NCI-H1105 (cell line): ENCODE measurements around the gene CDHR2.

Experiments used
- DNase-seq: peaks from one replicate; lab custom pipeline; 2025; lab: John Stamatoyannopoulos, UW

The CDHR2 gene

GRCh38 chr5:176529741-176530141, 19.4 kb upstream of the CDHR2 start:
- no peak for DNase-seq

- no peak for DNase-seq
These were observed 18.7 kb upstream of the CDHR2 start for GRCh38 chr5:176530393-176530982.

- no peak for DNase-seq
These were observed 17.9 kb upstream of the CDHR2 start for GRCh38 chr5:176530983-176531901.

GRCh38 chr5:176531902-176532493, 17.1 kb upstream of the CDHR2 start:
- no peak for DNase-seq

DNA sequence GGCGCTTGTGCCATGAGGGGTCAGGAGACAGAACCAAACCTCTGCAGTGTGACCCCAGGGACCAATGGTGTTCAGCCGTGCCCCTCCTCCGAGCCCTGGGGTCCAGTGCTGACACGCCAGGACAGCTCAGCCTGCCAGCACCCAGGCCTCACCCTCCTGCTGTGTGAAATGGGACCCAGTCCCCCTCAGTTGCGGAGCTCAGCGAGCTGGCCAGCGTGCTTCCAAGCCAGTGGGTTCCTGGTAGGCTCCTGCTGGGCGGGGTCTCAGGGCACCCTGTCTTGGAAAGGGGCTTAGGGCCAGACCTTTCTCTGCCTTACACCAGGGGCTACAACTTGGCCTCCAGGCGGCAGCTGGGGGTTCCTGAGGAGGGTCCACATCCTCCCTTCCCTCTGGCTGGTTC, 16.3 kb upstream of the CDHR2 start:
- DNase-seq, result no peak

GRCh38 chr5:176533390-176533789, 15.8 kb upstream of the CDHR2 start:
- no peak for DNase-seq

GRCh38 chr5:176533894-176534611, 15.1 kb upstream of the CDHR2 start:
- DNase-seq, result no peak

- DNase-seq, result no peak
These were observed 14.5 kb upstream of the CDHR2 start for GRCh38 chr5:176534640-176535039.

- no peak for DNase-seq
These were observed 14.0 kb upstream of the CDHR2 start for GRCh38 chr5:176535101-176535663.

DNA sequence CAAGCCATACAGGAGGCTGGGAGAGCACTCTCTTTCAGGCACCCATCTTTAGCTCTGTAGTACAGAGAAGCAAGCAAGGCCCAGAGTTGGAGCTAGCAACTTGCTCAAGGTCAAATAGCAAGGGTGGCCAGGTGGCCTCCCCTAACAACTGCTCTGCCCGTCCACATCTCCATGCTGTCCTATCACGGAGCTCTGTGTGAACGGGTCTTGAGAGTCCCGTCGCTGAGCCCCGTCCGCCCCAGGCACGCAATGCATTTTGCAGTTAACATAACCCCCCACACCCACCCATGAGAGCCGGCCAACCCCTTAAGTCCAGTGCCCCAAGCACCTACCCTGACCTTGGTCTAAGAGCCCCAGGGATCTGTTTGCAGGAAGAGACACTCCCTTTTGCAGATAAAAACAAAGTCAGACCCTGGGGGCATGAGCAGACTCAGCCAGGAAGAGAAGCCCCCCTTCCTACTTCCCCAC, 13.4 kb upstream of the CDHR2 start:
- no peak for DNase-seq

DNA sequence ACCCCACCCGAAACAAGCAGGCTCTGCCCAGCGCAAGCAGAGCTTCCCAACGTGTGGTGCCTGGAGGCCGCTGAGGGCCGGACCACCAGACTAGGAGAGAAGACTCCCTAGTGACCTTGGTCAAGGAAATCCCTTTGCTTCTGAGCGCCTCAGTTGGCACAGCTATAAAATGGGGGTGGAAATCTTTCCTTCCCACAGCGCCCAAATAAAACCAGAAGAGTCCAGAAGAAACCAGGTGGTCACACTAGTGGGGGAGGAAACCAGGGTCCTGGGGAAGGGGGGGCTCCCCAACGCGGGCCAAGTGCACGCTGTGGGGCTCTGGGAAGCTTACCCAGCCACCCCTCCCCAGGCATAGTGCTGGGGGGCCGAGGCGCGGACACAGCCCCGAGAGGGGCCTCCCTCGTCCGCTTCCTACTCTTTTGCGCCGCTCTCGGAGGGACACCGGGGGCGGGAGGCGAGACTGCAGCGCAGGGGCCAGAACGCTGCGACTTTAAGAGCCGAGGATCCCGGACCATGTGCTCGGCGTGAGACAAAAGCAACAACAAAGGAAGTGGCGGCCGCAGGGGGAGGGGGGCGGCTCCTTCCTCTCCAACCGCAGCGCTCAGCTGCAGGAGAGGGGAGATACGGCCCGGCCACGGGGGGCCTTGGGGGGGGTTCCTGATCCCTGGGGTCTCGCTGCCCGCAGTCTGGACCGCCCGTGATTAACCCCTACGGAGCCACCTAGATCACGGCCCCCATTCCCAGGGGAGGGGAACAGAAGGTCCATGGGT, 12.8 kb upstream of the CDHR2 start:
- DNase-seq, result no peak

DNA sequence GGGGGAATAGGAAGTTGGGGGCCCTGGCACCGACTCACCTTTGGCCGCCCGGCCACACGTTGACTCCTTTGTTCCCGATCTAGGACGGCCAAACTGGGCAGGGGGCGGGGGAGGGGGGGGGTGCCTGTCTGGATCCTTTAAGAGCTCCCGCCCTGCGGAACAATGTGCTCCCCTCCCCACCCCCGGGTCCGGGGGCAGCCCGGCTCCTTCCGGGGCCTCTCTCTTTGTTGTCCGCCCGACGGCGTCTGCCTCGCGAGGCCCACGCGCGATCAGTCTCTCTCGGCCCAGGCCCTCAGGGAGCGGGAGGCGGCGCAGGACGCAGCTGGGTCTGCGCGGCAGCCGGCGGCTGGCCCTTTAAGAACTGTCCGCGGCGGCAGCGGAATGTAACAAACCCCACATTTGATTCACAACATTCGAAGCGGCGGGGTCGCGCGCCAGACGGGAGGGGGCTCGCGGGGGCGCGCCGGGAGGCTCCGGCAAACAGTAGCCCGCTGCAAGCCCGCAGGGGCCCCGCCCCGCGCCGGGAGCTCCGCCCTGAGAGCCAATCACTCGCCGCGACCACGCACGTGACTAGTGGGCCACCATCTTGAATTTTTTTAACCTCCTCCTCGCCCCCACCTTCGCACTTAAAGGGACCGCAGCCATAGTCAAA, 12.1 kb upstream of the CDHR2 start, which contains the start of gene RNF44:
TSS of gene RNF44 (minus strand) at position 501 of the 652 bp plus-strand sequence. CDS start 4,930 bp downstream, outside the sequence.
- DNase-seq, result peak; percentile 87

DNA sequence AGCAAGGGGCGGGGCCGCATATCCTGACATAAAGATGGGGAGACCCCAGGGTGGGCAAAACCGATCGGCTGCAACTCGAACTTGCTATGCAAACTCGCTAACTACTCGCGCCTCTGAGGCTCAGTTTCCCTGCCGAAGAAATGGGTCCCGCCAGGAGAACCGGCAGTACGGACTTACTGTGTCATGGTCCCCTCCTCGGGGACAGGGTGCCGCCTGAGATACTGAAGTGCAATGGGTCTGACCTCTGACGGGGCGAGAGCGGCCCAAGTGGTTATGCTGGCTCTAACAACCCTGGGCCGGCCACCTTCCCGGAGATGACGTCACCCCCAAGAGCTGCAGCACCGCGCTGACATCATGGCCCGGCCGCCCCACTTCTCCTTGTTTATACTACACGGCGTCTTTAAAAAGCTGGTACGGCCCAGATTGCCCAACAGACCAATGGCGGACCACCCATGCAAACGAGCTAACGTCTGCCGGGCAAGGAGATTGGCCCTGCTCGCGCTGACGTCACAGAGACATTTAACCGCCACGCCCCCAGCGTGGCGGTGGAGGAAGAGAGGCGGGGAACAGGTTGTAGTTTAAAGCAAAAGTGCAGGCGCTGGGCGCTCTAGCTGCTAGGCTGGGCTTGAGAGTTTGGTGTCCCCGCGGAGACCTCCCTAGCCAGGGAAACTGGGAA, 11.4 kb upstream of the CDHR2 start:
- DNase-seq, result peak; percentile 93

- no peak for DNase-seq
These were observed 10.7 kb upstream of the CDHR2 start for GRCh38 chr5:176538230-176538988.

- DNase-seq, result no peak
These were observed 10.2 kb upstream of the CDHR2 start for GRCh38 chr5:176538989-176539384.

DNA sequence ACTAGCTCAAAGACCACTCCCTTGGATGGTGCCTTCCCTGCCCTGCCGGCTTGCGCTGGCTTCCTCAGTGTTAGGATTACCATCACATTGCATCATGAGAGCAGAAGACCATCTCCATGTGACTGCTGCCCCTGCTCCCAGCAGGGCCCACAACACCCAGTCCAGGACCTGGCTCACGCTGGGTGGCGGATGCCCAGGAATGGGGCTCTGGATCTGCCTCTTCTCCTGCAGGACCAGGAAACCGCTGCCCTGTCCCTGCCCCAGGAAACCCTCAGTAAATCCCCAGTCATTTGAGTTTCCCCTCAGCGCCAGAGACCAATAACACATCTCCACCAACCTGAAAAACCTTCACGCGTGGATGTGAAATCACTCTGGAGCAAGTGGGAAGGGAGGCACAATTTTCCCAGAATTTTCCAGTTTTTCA, 8.7 kb upstream of the CDHR2 start:
- DNase-seq, result no peak

GRCh38 chr5:176540956-176541337, 8.2 kb upstream of the CDHR2 start:
- no peak for DNase-seq

- DNase-seq, result no peak
These were observed 7.6 kb upstream of the CDHR2 start for GRCh38 chr5:176541338-176542134.
